H9 (cell line): ENCODE results near the gene C17orf107. TPM values are rescaled to one million over a fixed set of nuclear protein-coding genes. Genes with fewer than 3 reads are reported as not detected.

ENCODE experiments used
- DNase-seq: peaks from one replicate; pipeline ENCODE4 v3.0.0-alpha.2; 2017
- H2AFZ ChIP-seq: one replicate; pipeline ENCODE4 v1.6.1; 2013; ENCODE audit warnings: mild to moderate bottlenecking, low read length, control low read depth, moderate library complexity
- H2AK5ac ChIP-seq: 2 replicates; pipeline ENCODE4 v1.6.1; 2013; ENCODE audit warnings: low read length, control low read depth, mixed read lengths; ENCODE audit not compliant: insufficient read length
- H2BK120ac ChIP-seq: one replicate; pipeline ENCODE4 v1.6.1; 2013; ENCODE audit warnings: low read depth, mild to moderate bottlenecking, low read length, control low read depth, inconsistent platforms; ENCODE audit not compliant: poor library complexity, severe bottlenecking
- H2BK12ac ChIP-seq: 2 replicates; pipeline ENCODE4 v1.6.1; 2013; ENCODE audit warnings: low read length, control low read depth, mixed read lengths, low read depth; ENCODE audit not compliant: insufficient read length
- H2BK15ac ChIP-seq: 2 replicates; pipeline ENCODE4 v1.6.1; 2013; ENCODE audit warnings: low read depth, low read length, control low read depth
- H2BK20ac ChIP-seq: one replicate; pipeline ENCODE4 v1.6.1; 2013; ENCODE audit warnings: low read depth, mild to moderate bottlenecking, low read length, control low read depth, inconsistent platforms; ENCODE audit not compliant: poor library complexity, severe bottlenecking
- H2BK5ac ChIP-seq: 2 replicates; pipeline ENCODE4 v1.6.1; 2013; ENCODE audit warnings: low read length, control low read depth, mixed read lengths; ENCODE audit not compliant: insufficient read length
- H3K14ac ChIP-seq: 2 replicates; pipeline ENCODE4 v1.6.1; 2013; ENCODE audit warnings: low read length, control low read depth; ENCODE audit not compliant: insufficient read depth
- H3K18ac ChIP-seq: 2 replicates; pipeline ENCODE4 v1.6.1; 2013; ENCODE audit warnings: low read depth, mild to moderate bottlenecking, mixed read lengths, low read length, control low read depth; ENCODE audit not compliant: insufficient read length
- H3K23ac ChIP-seq: 2 replicates; pipeline ENCODE4 v1.6.1; 2013; ENCODE audit warnings: low read length, control low read depth, mixed read lengths, low read depth; ENCODE audit not compliant: insufficient read length
- H3K23me2 ChIP-seq: 2 replicates; pipeline ENCODE4 v1.6.1; 2013; ENCODE audit warnings: low read depth, mild to moderate bottlenecking, mixed read lengths, low read length, control low read depth; ENCODE audit not compliant: insufficient read length, poor library complexity, severe bottlenecking
- H3K27ac ChIP-seq: 2 replicates; pipeline ENCODE4 v1.5.1; 2013; ENCODE audit warnings: low read length, control low read depth, mixed read lengths, low read depth; ENCODE audit not compliant: insufficient read length
- H3K27me3 ChIP-seq: 2 replicates; pipeline ENCODE4 v1.6.1; 2013; ENCODE audit warnings: low read length, control low read depth, inconsistent platforms; ENCODE audit not compliant: insufficient read depth
- H3K4ac ChIP-seq: 2 replicates; pipeline ENCODE4 v1.6.1; 2013; ENCODE audit warnings: low read depth, mild to moderate bottlenecking, control low read depth, inconsistent platforms, low read length, moderate library complexity
- H3K4me1 ChIP-seq: 2 replicates; pipeline ENCODE4 v1.6.1; 2013; ENCODE audit warnings: low read length, control low read depth, inconsistent platforms; ENCODE audit not compliant: insufficient read depth
- H3K4me2 ChIP-seq: 2 replicates; pipeline ENCODE4 v1.6.1; 2013; ENCODE audit warnings: low read length, control low read depth, mixed read lengths; ENCODE audit not compliant: insufficient read length, insufficient read depth
- H3K56ac ChIP-seq: 2 replicates; pipeline ENCODE4 v1.6.1; 2013; ENCODE audit warnings: low read depth, mild to moderate bottlenecking, mixed read lengths, low read length, control low read depth; ENCODE audit not compliant: insufficient read length
- H3K79me1 ChIP-seq: 2 replicates; pipeline ENCODE4 v1.6.1; 2013; ENCODE audit warnings: low read depth, mild to moderate bottlenecking, moderate library complexity, low read length, control low read depth, inconsistent platforms; ENCODE audit not compliant: insufficient read depth, poor library complexity, severe bottlenecking
- H3K79me2 ChIP-seq: 2 replicates; pipeline ENCODE4 v1.6.1; 2013; ENCODE audit warnings: low read length, control low read depth, inconsistent platforms; ENCODE audit not compliant: insufficient read depth
- H3K9ac ChIP-seq: 2 replicates; pipeline ENCODE4 v1.6.1; 2013; ENCODE audit warnings: low read length, control low read depth, mixed read lengths; ENCODE audit not compliant: insufficient read length; ENCODE audit errors: extremely low read depth
- H3K9me3 ChIP-seq: one replicate; pipeline ENCODE4 v1.6.1; 2013; ENCODE audit warnings: low read depth, low read length, inconsistent platforms; ENCODE audit not compliant: control insufficient read depth
- H3T11ph ChIP-seq: one replicate; pipeline ENCODE4 v1.6.1; 2013; ENCODE audit warnings: mild to moderate bottlenecking, low read length, control low read depth, inconsistent platforms
- H4K20me1 ChIP-seq: one replicate; pipeline ENCODE4 v1.6.1; 2013; ENCODE audit not compliant: control insufficient read depth, insufficient read length, insufficient read depth
- H4K5ac ChIP-seq: 2 replicates; pipeline ENCODE4 v1.6.1; 2013; ENCODE audit warnings: low read depth, mild to moderate bottlenecking, mixed read lengths, low read length, control low read depth; ENCODE audit not compliant: insufficient read length
- H4K8ac ChIP-seq: replicated peaks from 2 replicates; pipeline ENCODE4 v1.6.1; 2013; ENCODE audit warnings: low read length, control low read depth, mixed read lengths, low read depth; ENCODE audit not compliant: insufficient read length
- H4K91ac ChIP-seq: 2 replicates; pipeline ENCODE4 v1.6.1; 2013; ENCODE audit warnings: low read depth, mild to moderate bottlenecking, moderate library complexity, mixed read lengths, low read length, control low read depth; ENCODE audit not compliant: insufficient read length
- H3K27ac Mint-ChIP-seq, 3 experiments: 2 replicates in 2 of 3; 3 replicates in 1 of 3; pipeline ENCODE4 v1.8.0; 2020 to 2021; ENCODE audit warnings: mixed read lengths in 3 of 3, mild to moderate bottlenecking in 1 of 3, moderate library complexity in 1 of 3
- H3K27me3 Mint-ChIP-seq: 2 replicates; pipeline ENCODE4 v1.8.0; 2021; ENCODE audit warnings: low read depth, mild to moderate bottlenecking, moderate library complexity, mixed read lengths
- H3K36me3 Mint-ChIP-seq, 3 experiments: 2 replicates in 2 of 3; 3 replicates in 1 of 3; pipeline ENCODE4 v1.8.0; 2020 to 2021; ENCODE audit warnings: low read depth in 3 of 3, mixed read lengths in 3 of 3; ENCODE audit not compliant: insufficient read depth in 1 of 3
- H3K4me1 Mint-ChIP-seq, 2 experiments: 2 replicates each; pipeline ENCODE4 v1.8.0; 2020; ENCODE audit warnings: mixed read lengths in 2 of 2
- H3K4me3 Mint-ChIP-seq, 2 experiments: 2 replicates in 1 of 2; 3 replicates in 1 of 2; pipeline ENCODE4 v1.8.0; 2020 to 2021; ENCODE audit warnings: mild to moderate bottlenecking in 2 of 2, mixed read lengths in 2 of 2, moderate library complexity in 1 of 2
- H3K9me3 Mint-ChIP-seq, 2 experiments: 2 replicates in 1 of 2; 3 replicates in 1 of 2; pipeline ENCODE4 v1.8.0; 2020; ENCODE audit warnings: mild to moderate bottlenecking in 2 of 2, mixed read lengths in 2 of 2, moderate library complexity in 1 of 2
- CTCF ChIP-seq: fragments of 200-600 bp; sonication (generic); conservative IDR thresholded peaks from 3 replicates; pipeline ENCODE4 v1.8.0; 2021; ENCODE audit warnings: antibody characterized with exemption, mild to moderate bottlenecking
- WGBS: extraction: QIAGEN DNeasy Blood & Tissue Kit; methylation state at CpG from one replicate; pipeline ENCODE4 v1.1.7; 2013; ENCODE audit warnings: missing lambda C conversion rate, low lambda C conversion rate, mixed read lengths; ENCODE audit not compliant: insufficient read length; ENCODE audit errors: extremely low coverage; 5-methylcytosine and 5-hydroxymethylcytosine counted together
- total RNA-seq: library from RNA; stranded (reverse); gene quantifications from 2 replicates; pipeline ENCODE4 v1.2.1, GENCODE V29; 2021

Gene C17orf107
- total RNA-seq, 1 experiment from 2014 or later: 4.4 TPM

- Mint-ChIP-seq H3K27me3 (peaks cover 16% of the 10 kb centered on the region), H3K4me3 (no peak overlapping the region), H3K36me3 (no peaks in the 10 kb centered on the region), H3K9me3 (no peaks in the 10 kb centered on the region), H3K4me1 (peaks cover 5 to 7% of the 10 kb centered on the region in 2 experiments; a peak in 2 of 4 replicates), H3K27ac (no peak overlapping the region)
- no peak overlapping the region for H3K4me2 ChIP-seq
- H4K5ac ChIP-seq: no peak overlapping the region
- peak; percentile 86 for TF ChIP-seq CTCF
- H2BK15ac ChIP-seq: no peak overlapping the region
- H4K91ac ChIP-seq: no peak overlapping the region
- no peak overlapping the region for H2AFZ ChIP-seq
- H2AK5ac ChIP-seq: no peak overlapping the region
- no peak overlapping the region for H3K23ac ChIP-seq
- H4K8ac ChIP-seq: no peak overlapping the region
- H3K4me1 ChIP-seq: no peaks in the 10 kb centered on the region; the same call in 1 of the 2 replicates
- no peak overlapping the region for H2BK12ac ChIP-seq
- no peak overlapping the region for H2BK5ac ChIP-seq
- no peaks in the 10 kb centered on the region for H3K27me3 ChIP-seq
- H3K27ac ChIP-seq: no peak overlapping the region
- H3K56ac ChIP-seq: no peak overlapping the region
- DNase-seq: peak; percentile 98
- H3K4ac ChIP-seq: no peak overlapping the region
- H3K9ac ChIP-seq: no peak overlapping the region
- no peak overlapping the region for H3K18ac ChIP-seq
- no peaks in the 10 kb centered on the region for H3K79me1 ChIP-seq
- no peaks in the 10 kb centered on the region for H4K20me1 ChIP-seq
- H3K23me2 ChIP-seq: no peaks in the 10 kb centered on the region
- H2BK20ac ChIP-seq: no peak overlapping the region
- no peak overlapping the region for H3K14ac ChIP-seq
- no CpG with 5 or more reads among the region's 20 CpGs for WGBS
- H2BK120ac ChIP-seq: no peak overlapping the region
- H3K79me2 ChIP-seq: no peaks in the 10 kb centered on the region
- H3K9me3 ChIP-seq: no peaks in the 10 kb centered on the region
- H3T11ph ChIP-seq: no peak overlapping the region
Measured at GRCh38 chr17:4908711-4909496, 9.6 kb downstream of the C17orf107 start.
